OCI-LY1 (cell line): Measurements from ENCODE around the gene FUT8.

Source experiments
- CTCF ChIP-seq: fragments of 200-600 bp; sonication (generic), shearing (Covaris generic); IDR thresholded peaks from 2 replicates; pipeline ENCODE4 v1.5.1; 2017; ENCODE audit warnings: mild to moderate bottlenecking, antibody characterized with exemption, low read length, moderate library complexity, mixed read lengths
- EZH2 ChIP-seq: fragments of 200-600 bp; sonication (generic), shearing (Covaris generic); IDR thresholded peaks from 2 replicates; pipeline ENCODE4 v1.8.0; 2017; ENCODE audit warnings: borderline replicate concordance, mixed run types, mild to moderate bottlenecking, antibody characterized with exemption, low read length, moderate library complexity, mixed read lengths

GRCh38 chr14:65552724-65553123 is 140.2 kb downstream of the FUT8 start:
- TF ChIP-seq CTCF (no peak), EZH2 (no peak)
